Small intestine (tissue), 7 donors: ENCODE results near the gene CDC42EP5. TPM values are rescaled to one million over a fixed set of nuclear protein-coding genes. Genes with fewer than 3 reads are reported as not detected.
"Not testable (repeated sequence)": the region's sequence is repeated elsewhere in the genome, so short reads cannot be mapped to it uniquely, and the experiment has no call there.

ENCODE experiments used
- DNase-seq, 2 donors: peaks; one replicate each; pipeline versions ENCODE4 v3.0.0 to v3.0.0-alpha.2; 2013
- FAIRE-seq: peaks from 2 replicates; lab custom pipeline; 2012; peaks lifted over from hg19 to GRCh38; lab: Jason Lieb, UNC
- H3K27ac ChIP-seq, 3 donors: one replicate each; pipeline ENCODE4 v1.5.1; 2013; ENCODE audit warnings: low read length in 2 of 3, mild to moderate bottlenecking in 2 of 3, control low read depth in 1 of 3, inconsistent platforms in 1 of 3, low read depth in 1 of 3, moderate library complexity in 1 of 3
- H3K27me3 ChIP-seq, 3 donors: one replicate each; pipeline ENCODE4 v1.6.1; 2013; ENCODE audit warnings: low read length in 3 of 3, inconsistent platforms in 1 of 3; ENCODE audit not compliant: control insufficient read depth in 3 of 3, insufficient read depth in 3 of 3
- H3K36me3 ChIP-seq, 3 donors: one replicate each; pipeline ENCODE4 v1.6.1; 2013; ENCODE audit warnings: low read length in 3 of 3, inconsistent platforms in 1 of 3, low read depth in 1 of 3, mild to moderate bottlenecking in 1 of 3, moderate library complexity in 1 of 3; ENCODE audit not compliant: control insufficient read depth in 3 of 3, insufficient read depth in 2 of 3
- H3K4me1 ChIP-seq, 3 donors: one replicate each; pipeline ENCODE4 v1.6.1; 2013; ENCODE audit warnings: low read length in 2 of 3, inconsistent platforms in 1 of 3, low read depth in 1 of 3, mild to moderate bottlenecking in 1 of 3, moderate library complexity in 1 of 3; ENCODE audit not compliant: control insufficient read depth in 3 of 3, insufficient read depth in 2 of 3
- H3K4me3 ChIP-seq, 3 donors: one replicate each; pipeline ENCODE4 v1.5.1; 2013; ENCODE audit warnings: low read length in 3 of 3, control low read depth in 1 of 3, inconsistent platforms in 1 of 3, low read depth in 1 of 3, mild to moderate bottlenecking in 1 of 3, moderate library complexity in 1 of 3
- H3K9me3 ChIP-seq, 2 donors: one replicate each; pipeline ENCODE4 v1.6.1; 2013; ENCODE audit warnings: low read depth in 1 of 2, low read length in 1 of 2; ENCODE audit not compliant: control insufficient read depth in 2 of 2, insufficient read depth in 1 of 2
- WGBS, 3 donors: extraction: QIAGEN DNeasy Blood & Tissue Kit; methylation state at CpG; one replicate each; pipeline ENCODE4 v1.1.7; 2013; 5-methylcytosine and 5-hydroxymethylcytosine counted together
- polyA plus RNA-seq, 4 donors: library from polyadenylated mRNA; stranded (reverse) in 3 of 4; unstranded in 1 of 4; fragments of 200-250 nt in 3 of 4; fragments of 120-200 nt in 1 of 4; gene quantifications; one replicate each; pipeline versions ENCODE4 v1.2.1 to v1.2.3, GENCODE V29; 2013
- donor health status: healthy with polysubstance abuse.
- donor health status: control.
- donor health status: control.
- donor health status: Bipolar disorder and iron deficiency.
- donor health status: healthy.

The CDC42EP5 gene
- polyA plus RNA-seq, 4 donors: 131 to 215 (median 163) TPM

- 61 to 65% (median 64%) methylated on average over 6 to 9 of the region's 21 CpGs for WGBS, 3 donors
- H3K36me3 ChIP-seq, FAIRE-seq, DNase-seq, H3K4me3 ChIP-seq, H3K9me3 ChIP-seq, H3K27me3 ChIP-seq, H3K27ac ChIP-seq, H3K4me1 ChIP-seq: not testable (repeated sequence)
Observed at GRCh38 chr19:54509200-54509940, 36.3 kb upstream of the CDC42EP5 start.

- FAIRE-seq: not testable (repeated sequence)
Observed at GRCh38 chr19:54508487-54508886, 35.4 kb upstream of the CDC42EP5 start.

GRCh38 chr19:54507824-54508223, 34.7 kb upstream of the CDC42EP5 start:
- no peak overlapping the region for H3K4me3 ChIP-seq
- H3K27me3 ChIP-seq: no peaks in the 10 kb centered on the region
- H3K4me1 ChIP-seq: no peaks in the 10 kb centered on the region
- no peak overlapping the region for H3K27ac ChIP-seq
- DNase-seq (peak in 1 of 2 donors; percentile 6), FAIRE-seq (no peak)
- WGBS, 3 donors: 26 to 51% (median 32%) methylated on average over 12 of the region's 12 CpGs
- no peaks in the 10 kb centered on the region for H3K36me3 ChIP-seq
- H3K9me3 ChIP-seq: no peaks in the 10 kb centered on the region

More at GRCh38 chr19:54508487-54508886, 35.4 kb upstream of the CDC42EP5 start:
- not testable (repeated sequence) for H3K4me3 ChIP-seq, H3K27ac ChIP-seq, H3K27me3 ChIP-seq, H3K36me3 ChIP-seq, H3K4me1 ChIP-seq, DNase-seq, H3K9me3 ChIP-seq
- 29 to 51% (median 40%) methylated on average over 2 of the region's 3 CpGs for WGBS, 3 donors

GRCh38 chr19:54507038-54507717, 34.1 kb upstream of the CDC42EP5 start:
- H3K27ac ChIP-seq: not testable (repeated sequence)

GRCh38 chr19:54506079-54506478, 33.0 kb upstream of the CDC42EP5 start:
- H3K9me3 ChIP-seq: no peaks in the 10 kb centered on the region
- WGBS, 3 donors: 61 to 76% (median 71%) methylated on average over 10 of the region's 10 CpGs
- H3K27me3 ChIP-seq: no peaks in the 10 kb centered on the region
- FAIRE-seq (no peak), DNase-seq (no peak)
- H3K4me3 ChIP-seq: no peak overlapping the region
- H3K4me1 ChIP-seq: no peaks in the 10 kb centered on the region
- H3K27ac ChIP-seq: no peak overlapping the region
- no peaks in the 10 kb centered on the region for H3K36me3 ChIP-seq

More at GRCh38 chr19:54507038-54507717, 34.1 kb upstream of the CDC42EP5 start:
- FAIRE-seq, H3K36me3 ChIP-seq, H3K4me3 ChIP-seq, H3K27me3 ChIP-seq, DNase-seq, H3K9me3 ChIP-seq, H3K4me1 ChIP-seq: not testable (repeated sequence)
- 55 to 64% (median 62%) methylated on average over 10 to 11 of the region's 15 CpGs for WGBS, 3 donors

GRCh38 chr19:54505542-54505941, 32.4 kb upstream of the CDC42EP5 start:
- WGBS, 3 donors: 84 to 89% (median 87%) methylated on average over 4 of the region's 4 CpGs

GRCh38 chr19:54502518-54503048, 29.5 kb upstream of the CDC42EP5 start, which contains the start of gene LAIR2:
LAIR2 (plus strand) TSS chr19:54502831; CDS start chr19:54502919, 88 bp downstream.
- FAIRE-seq: no peak
- Histone ChIP-seq H3K36me3 (no peaks in the 10 kb centered on the region), H3K4me1 (no peaks in the 10 kb centered on the region), H3K4me3 (no peak within 1 kb of the TSS), H3K27ac (no peak within 1 kb of the TSS), H3K9me3 (no peaks in the 10 kb centered on the region), H3K27me3 (no peaks in the 10 kb centered on the region)
- DNase-seq: no peak
- WGBS, 3 donors: 67 to 80% (median 69%) methylated on average over 14 of the region's 14 CpGs

More at GRCh38 chr19:54505542-54505941, 32.4 kb upstream of the CDC42EP5 start:
- not testable (repeated sequence) for H3K27ac ChIP-seq, FAIRE-seq, H3K4me3 ChIP-seq, H3K9me3 ChIP-seq, H3K36me3 ChIP-seq, H3K27me3 ChIP-seq, H3K4me1 ChIP-seq, DNase-seq

- FAIRE-seq: not testable (repeated sequence)
Observed at GRCh38 chr19:54498451-54498772, 25.3 kb upstream of the CDC42EP5 start.

More at GRCh38 chr19:54498451-54498772, 25.3 kb upstream of the CDC42EP5 start:
- not testable (repeated sequence) for H3K4me3 ChIP-seq, DNase-seq, H3K4me1 ChIP-seq, H3K9me3 ChIP-seq, H3K27me3 ChIP-seq, H3K27ac ChIP-seq, H3K36me3 ChIP-seq
- WGBS, 3 donors: 69 to 81% (median 77%) methylated on average over 8 to 9 of the region's 9 CpGs
